ENCODE data around the gene CYP1A1.

CYP1A1 gene

DNA sequence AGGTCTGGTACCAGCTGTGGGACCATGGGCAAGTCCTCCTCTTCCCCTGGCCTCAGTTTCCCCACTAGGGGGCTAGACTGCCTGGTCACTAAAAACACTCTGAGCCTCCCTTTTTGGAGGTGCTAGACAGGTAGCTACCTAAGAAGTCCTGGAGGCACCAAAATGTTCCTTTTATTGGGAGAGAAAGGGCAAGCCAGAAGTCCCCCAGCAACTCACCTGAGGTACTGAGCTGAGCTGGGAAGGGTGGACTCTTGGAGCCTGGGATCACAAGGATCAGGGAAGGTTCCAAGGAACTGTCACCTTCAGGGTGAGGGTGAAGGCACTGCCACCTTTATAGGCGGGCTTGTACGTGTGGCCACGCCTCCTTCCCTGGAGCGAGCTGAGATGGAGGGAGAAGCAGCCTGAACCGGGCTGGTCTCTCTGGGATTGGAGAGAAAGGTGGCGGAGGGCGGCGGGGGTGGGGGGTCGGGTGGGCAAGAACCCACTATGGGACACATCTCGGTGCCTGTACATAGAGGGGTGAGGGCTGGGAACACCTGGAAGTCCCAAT, at the start of gene CYP1A1:
TSS of gene CYP1A1 (minus strand) at position 304 of the 550 bp plus-strand sequence. CDS start 2,431 bp downstream, outside the sequence.
- peak within 1 kb of the TSS; percentile 80 to 84 for H3K4me3 Mint-ChIP-seq
- H3K4me1 Mint-ChIP-seq = peaks cover 35% of the 10 kb centered on the region
- ATAC-seq (peak; percentile 44), DNase-seq (peak; percentile 30 to 34)
- peaks cover 11% of the 10 kb centered on the region for H3K27me3 Mint-ChIP-seq
- peak within 1 kb of the TSS; percentile 80 to 93 for H3K27ac Mint-ChIP-seq
- H3K9me3 Mint-ChIP-seq = no peaks in the 10 kb centered on the region

- H3K4me3 Mint-ChIP-seq = no peak overlapping the region
- H3K4me1 Mint-ChIP-seq = peaks cover 82% of the 10 kb centered on the region
- ATAC-seq = no peak
- H3K27me3 Mint-ChIP-seq = no peaks in the 10 kb centered on the region
- H3K9me3 Mint-ChIP-seq = no peaks in the 10 kb centered on the region
- DNase-seq = no peak
- H3K27ac Mint-ChIP-seq = no peak overlapping the region
These were observed 48.5 kb upstream of the CYP1A1 start for GRCh38 chr15:74773731-74774252.

DNA sequence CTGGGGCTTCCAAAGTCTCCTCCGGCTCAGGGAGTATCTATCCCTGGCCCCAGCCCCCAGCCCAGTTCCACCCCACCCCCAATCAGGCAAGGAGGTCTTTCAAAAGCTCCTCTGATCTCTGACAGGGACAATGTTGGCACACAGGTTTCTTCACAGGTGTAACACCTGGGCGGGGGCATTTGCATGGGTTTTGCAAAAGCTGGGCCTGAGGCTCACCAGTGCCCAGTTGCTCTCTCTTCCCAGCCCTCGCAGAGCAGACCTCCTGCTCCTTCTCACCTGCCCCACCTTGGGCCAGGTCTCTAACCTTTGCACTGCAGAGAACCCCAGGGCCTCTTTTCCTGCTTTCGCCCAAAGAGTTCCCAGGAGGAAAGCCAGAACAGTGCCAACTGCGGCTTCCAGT, 48.0 kb upstream of the CYP1A1 start:
- Mint-ChIP-seq H3K4me3 (no peak overlapping the region), H3K9me3 (no peaks in the 10 kb centered on the region), H3K27me3 (no peaks in the 10 kb centered on the region), H3K4me1 (peaks cover 82% of the 10 kb centered on the region), H3K27ac (peak overlapping the region in 1 of 2 donors; percentile 56)
- no peak for DNase-seq
- no peak for ATAC-seq

DNA sequence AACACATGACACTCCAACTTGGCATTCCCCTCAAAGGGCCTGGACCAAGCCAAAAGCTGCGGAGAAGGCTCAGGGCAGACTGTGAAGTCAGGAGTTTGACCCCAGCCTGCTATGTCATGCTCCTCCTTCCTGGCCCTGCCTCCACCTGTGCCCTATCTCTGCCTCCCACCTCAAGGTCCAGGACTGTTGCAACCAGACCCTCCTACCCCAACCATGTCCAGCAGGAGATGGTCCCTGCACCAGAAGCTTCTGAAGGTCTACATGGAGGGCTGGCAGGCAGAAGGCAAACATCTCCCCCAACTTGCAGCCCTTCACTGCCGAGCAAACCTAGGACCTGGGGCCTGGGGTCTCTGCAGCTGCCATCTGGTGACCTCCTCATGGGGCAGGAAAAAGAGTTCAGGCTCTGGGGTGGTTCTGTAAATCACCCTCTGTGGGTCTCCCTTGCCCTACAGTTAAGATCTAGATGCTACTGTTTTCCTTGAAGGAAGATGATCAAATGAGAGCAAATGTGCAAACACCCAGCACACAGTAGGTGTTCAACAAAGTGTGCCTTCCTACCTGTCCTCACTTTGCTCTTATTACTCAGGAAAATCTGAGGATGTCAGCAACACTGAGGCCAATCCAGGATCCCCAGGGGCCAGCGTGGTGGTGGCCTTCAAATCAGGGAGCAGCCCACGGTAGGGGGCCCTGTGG, 45.0 kb upstream of the CYP1A1 start:
- peaks cover 53% of the 10 kb centered on the region for H3K4me1 Mint-ChIP-seq
- no peak for DNase-seq
- H3K27me3 Mint-ChIP-seq = no peaks in the 10 kb centered on the region
- ATAC-seq = no peak
- H3K27ac Mint-ChIP-seq = no peak overlapping the region
- no peak overlapping the region for H3K4me3 Mint-ChIP-seq
- no peaks in the 10 kb centered on the region for H3K9me3 Mint-ChIP-seq

- Mint-ChIP-seq H3K9me3 (no peaks in the 10 kb centered on the region), H3K4me3 (no peak overlapping the region), H3K27me3 (no peaks in the 10 kb centered on the region), H3K27ac (no peak overlapping the region), H3K4me1 (peaks cover 46% of the 10 kb centered on the region)
- no peak for ATAC-seq
- DNase-seq = no peak
These were observed 44.2 kb upstream of the CYP1A1 start for GRCh38 chr15:74769463-74770025.

DNA sequence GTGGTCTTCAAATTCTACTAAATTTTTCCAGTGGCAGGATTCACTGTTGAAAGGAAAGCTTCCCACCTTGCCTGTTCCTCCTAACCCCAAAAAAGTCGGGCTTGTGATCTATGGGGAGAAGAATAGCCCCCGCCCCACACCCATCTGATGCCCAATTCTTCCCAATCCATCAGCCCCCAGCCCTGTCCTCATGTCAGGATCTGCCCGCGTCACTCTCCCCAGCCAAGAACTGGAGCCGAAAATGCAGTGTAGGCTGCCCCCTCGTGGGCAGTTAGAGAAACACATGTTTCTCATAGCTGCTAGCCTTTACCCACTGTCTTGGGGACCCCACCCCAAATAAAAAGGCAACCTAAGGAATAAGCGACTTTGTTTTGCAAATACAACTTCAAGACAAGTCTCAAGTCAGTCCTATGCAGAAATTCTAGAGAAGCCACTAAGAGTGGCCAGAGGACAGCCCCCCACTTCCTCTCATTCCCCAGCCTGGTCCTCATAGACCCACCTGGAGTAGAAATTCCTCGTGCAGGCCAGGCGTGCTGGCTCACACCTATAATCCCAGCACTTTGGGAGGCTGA, 43.5 kb upstream of the CYP1A1 start:
- peak overlapping the region; percentile 31 to 73 for H3K4me3 Mint-ChIP-seq
- DNase-seq (peak; percentile 65 to 66), ATAC-seq (peak; percentile 48)
- H3K4me1 Mint-ChIP-seq = peaks cover 44% of the 10 kb centered on the region
- H3K27ac Mint-ChIP-seq = peak overlapping the region in 1 of 2 donors; percentile 7
- no peaks in the 10 kb centered on the region for H3K27me3 Mint-ChIP-seq
- H3K9me3 Mint-ChIP-seq = no peaks in the 10 kb centered on the region

- ATAC-seq (no peak), DNase-seq (no peak)
- H3K4me3 Mint-ChIP-seq = peak overlapping the region; percentile 31 to 73
- H3K27ac Mint-ChIP-seq = peak overlapping the region in 1 of 2 donors; percentile 7
- no peaks in the 10 kb centered on the region for H3K9me3 Mint-ChIP-seq
- no peaks in the 10 kb centered on the region for H3K27me3 Mint-ChIP-seq
- peaks cover 41% of the 10 kb centered on the region for H3K4me1 Mint-ChIP-seq
These were observed 42.9 kb upstream of the CYP1A1 start for GRCh38 chr15:74768099-74768770.

GRCh38 chr15:74767167-74768098, 42.1 kb upstream of the CYP1A1 start:
- H3K4me1 Mint-ChIP-seq = peaks cover 41% of the 10 kb centered on the region
- DNase-seq (no peak), ATAC-seq (no peak)
- H3K9me3 Mint-ChIP-seq = no peaks in the 10 kb centered on the region
- H3K27ac Mint-ChIP-seq = no peak overlapping the region
- H3K27me3 Mint-ChIP-seq = no peaks in the 10 kb centered on the region
- H3K4me3 Mint-ChIP-seq = no peak overlapping the region

- Mint-ChIP-seq H3K27me3 (no peaks in the 10 kb centered on the region), H3K4me3 (no peak overlapping the region), H3K9me3 (no peaks in the 10 kb centered on the region), H3K27ac (peak overlapping the region; percentile 15 to 93), H3K4me1 (peaks cover 39% of the 10 kb centered on the region)
- DNase-seq (no peak), ATAC-seq (no peak)
These were observed 38.1 kb upstream of the CYP1A1 start for GRCh38 chr15:74763416-74763815.

GRCh38 chr15:74762791-74763150, 37.4 kb upstream of the CYP1A1 start:
- H3K27me3 Mint-ChIP-seq = no peaks in the 10 kb centered on the region
- peak; percentile 21 for ATAC-seq
- no peaks in the 10 kb centered on the region for H3K9me3 Mint-ChIP-seq
- peak overlapping the region; percentile 93 to 97 for H3K27ac Mint-ChIP-seq
- peaks cover 37% of the 10 kb centered on the region for H3K4me1 Mint-ChIP-seq
- peak overlapping the region; percentile 20 to 51 for H3K4me3 Mint-ChIP-seq
- DNase-seq = no peak

GRCh38 chr15:74758736-74759135, 33.4 kb upstream of the CYP1A1 start:
- no peaks in the 10 kb centered on the region for H3K9me3 Mint-ChIP-seq
- no peak overlapping the region for H3K4me3 Mint-ChIP-seq
- DNase-seq (no peak), ATAC-seq (no peak)
- H3K27me3 Mint-ChIP-seq = no peaks in the 10 kb centered on the region
- H3K4me1 Mint-ChIP-seq = peaks cover 37% of the 10 kb centered on the region
- H3K27ac Mint-ChIP-seq = no peak overlapping the region

GRCh38 chr15:74754593-74755215, 29.4 kb upstream of the CYP1A1 start:
- no peak for ATAC-seq
- no peak overlapping the region for H3K27ac Mint-ChIP-seq
- no peaks in the 10 kb centered on the region for H3K27me3 Mint-ChIP-seq
- DNase-seq = no peak
- H3K9me3 Mint-ChIP-seq = no peaks in the 10 kb centered on the region
- H3K4me3 Mint-ChIP-seq = no peak overlapping the region
- H3K4me1 Mint-ChIP-seq = peaks cover 15% of the 10 kb centered on the region

DNA sequence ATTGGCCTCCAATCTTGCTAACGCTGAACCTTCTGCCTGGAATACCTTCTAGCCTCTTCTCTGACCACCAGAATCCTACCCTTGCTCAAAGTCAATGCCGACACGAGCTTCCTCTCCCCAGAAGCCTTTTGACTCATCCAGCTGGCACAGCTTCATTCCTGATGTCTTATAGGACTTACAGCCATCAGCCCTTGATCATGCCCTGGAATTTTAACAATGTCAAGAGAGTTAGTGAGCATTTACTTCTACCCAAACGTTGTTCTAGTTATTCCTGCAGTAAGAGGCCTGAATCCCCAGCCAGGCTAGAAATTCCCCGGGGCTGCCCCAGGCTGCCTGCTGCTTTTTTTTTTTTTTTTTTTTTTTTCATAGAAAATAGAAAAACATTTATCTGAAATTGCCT, 27.2 kb upstream of the CYP1A1 start:
- Mint-ChIP-seq H3K4me1 (peaks cover 9% of the 10 kb centered on the region), H3K4me3 (no peak overlapping the region), H3K27ac (peak overlapping the region in 1 of 2 donors; percentile 56), H3K27me3 (no peaks in the 10 kb centered on the region), H3K9me3 (no peaks in the 10 kb centered on the region)
- ATAC-seq = no peak
- DNase-seq = no peak

DNA sequence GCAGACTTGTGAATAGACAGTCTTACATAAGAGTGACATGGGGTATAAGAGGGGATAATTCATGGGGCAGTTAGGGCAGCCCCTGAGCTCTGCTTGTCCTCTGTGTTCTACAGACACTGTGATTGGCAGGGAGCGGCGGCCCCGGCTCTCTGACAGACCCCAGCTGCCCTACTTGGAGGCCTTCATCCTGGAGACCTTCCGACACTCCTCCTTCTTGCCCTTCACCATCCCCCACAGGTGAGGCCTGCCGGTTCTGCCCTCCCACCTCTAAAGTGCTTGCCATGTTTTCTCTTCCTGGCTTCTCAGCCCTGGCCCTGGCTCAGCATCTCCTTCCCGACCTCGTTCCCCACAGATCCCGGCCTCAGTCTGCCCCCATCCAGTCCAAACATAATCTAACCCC, 26.7 kb upstream of the CYP1A1 start:
- Mint-ChIP-seq H3K27me3 (no peaks in the 10 kb centered on the region), H3K9me3 (no peaks in the 10 kb centered on the region), H3K4me3 (no peak overlapping the region), H3K27ac (peak overlapping the region in 1 of 2 donors; percentile 19), H3K4me1 (peaks cover 9% of the 10 kb centered on the region)
- ATAC-seq (no peak), DNase-seq (no peak)
